NCI-H510A treated with DMSO at 0.1 percent for 48 hours (cell line): ENCODE data around the gene FAM180B.
"Not testable (repeated sequence)": the region's sequence is repeated elsewhere in the genome, so short reads cannot be mapped to it uniquely, and the experiment has no call there.

Experiments
- DNase-seq: peaks from one replicate; lab custom pipeline; 2025; lab: John Stamatoyannopoulos, UW

FAM180B gene, protein sequence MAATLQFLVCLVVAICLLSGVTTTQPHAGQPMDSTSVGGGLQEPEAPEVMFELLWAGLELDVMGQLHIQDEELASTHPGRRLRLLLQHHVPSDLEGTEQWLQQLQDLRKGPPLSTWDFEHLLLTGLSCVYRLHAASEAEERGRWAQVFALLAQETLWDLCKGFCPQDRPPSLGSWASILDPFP

DNA sequence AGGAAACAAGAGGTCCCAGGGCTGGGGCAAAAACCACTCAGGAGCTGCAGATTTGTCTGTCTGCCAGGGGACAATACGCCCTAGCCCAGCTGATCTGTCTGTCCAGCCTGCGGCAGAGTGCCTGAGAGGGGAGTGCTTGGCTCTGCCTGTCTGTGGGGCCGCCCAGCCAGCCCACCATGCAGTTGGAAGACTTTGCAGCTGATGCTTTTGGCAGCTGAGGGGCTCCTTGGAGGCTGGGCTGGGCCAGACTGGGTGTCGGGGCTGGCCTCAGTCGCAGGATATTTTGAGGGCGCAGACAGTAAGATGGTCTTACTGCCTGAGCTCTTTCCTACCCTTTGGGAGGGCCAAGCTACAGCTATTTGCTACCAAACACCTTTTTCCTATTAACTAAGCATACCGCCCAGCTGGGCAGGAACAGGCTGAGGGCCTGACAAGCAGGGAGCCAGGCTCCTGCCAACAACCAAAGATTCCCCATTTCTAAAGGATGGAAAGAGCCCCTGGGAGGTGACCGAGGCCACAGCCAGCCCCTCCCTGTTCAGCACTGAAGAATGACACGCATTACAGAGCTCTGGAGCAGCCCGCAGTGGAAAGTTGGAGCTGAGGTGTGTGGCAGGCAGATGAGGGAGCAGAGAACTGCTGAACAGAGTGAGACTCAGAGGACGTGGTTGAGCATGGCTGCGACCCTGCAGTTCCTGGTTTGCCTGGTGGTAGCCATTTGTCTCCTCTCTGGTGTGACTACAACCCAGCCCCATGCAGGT is at the start of gene FAM180B:
TSS of gene FAM180B (plus strand) at position 581 of the 758 bp plus-strand sequence. CDS start at position 672, 91 bp downstream.
- DNase-seq = no peak

DNA sequence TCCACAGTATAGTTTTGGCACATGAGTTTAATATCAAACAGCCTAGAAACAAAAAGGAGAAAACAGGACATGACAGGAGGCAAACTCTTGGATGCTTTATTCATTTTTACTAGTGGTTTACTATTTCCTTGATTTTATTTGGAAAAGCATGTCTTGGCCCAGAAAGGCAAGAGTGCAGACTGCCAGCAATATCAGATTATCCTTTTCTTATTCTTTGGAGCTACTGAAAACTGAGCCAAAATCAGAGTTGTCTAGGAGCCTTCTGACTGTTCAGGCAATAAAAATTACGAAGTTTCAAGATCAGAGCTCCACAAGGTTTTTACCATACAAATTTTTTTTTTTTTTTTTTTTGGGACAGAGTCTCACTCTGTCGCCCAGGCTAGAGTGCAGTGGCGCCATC is 49.6 kb upstream of the FAM180B start:
- DNase-seq = no peak

DNA sequence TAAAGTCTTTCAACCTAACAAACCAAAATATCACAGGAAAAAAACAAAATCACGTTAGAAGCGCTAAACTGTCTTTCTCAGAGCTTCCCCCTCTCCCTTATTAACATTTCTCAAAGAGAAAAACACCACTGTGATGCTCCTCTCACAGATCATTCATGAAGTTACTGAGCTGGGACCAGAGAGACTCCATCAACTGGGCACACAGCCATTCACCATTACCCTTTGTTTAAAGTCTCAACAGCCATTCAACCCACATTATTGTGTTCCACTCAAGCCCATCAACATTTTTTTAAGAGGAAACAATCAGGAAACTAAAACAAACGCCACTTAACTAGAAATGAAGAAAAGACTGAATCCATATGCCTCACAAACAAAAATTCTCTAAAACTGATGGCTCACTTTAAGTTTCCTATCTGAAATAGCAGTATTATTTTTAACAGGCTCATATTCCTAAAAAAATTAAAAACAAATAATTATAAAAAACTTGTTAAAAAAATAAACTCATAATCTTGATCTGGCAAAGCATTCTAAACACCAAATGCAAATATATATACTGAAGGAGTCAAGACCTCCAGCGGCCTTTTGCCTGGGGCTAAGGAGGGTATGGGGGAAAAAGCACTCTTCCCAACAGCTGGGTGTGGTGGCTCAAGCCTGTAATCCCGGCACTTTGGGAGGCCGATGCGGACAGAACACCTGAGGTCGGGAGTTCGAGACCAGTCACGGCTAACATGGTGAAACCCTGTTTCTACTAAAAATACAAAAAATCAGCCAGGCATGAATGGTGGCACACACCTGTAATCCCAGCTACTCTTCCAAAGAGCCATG is 47.5 kb upstream of the FAM180B start:
- DNase-seq = no peak

DNA sequence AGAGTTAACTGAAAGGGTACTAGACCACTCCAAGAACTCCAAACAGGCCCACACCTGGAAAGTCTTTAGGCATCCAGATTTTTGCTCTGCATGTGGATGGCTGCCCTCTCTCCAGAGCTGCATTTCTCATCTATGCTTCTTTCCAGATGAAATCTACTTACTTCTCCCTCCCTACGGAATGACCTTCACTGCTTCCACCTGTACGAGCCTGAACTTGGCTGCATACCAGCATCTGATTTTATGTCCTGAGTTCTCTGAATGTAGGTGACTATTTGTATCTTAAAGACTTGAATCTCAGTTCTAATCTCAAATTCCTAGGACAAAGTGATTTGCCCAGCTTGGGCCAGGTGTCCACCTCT is 46.8 kb upstream of the FAM180B start:
- no peak for DNase-seq

DNA sequence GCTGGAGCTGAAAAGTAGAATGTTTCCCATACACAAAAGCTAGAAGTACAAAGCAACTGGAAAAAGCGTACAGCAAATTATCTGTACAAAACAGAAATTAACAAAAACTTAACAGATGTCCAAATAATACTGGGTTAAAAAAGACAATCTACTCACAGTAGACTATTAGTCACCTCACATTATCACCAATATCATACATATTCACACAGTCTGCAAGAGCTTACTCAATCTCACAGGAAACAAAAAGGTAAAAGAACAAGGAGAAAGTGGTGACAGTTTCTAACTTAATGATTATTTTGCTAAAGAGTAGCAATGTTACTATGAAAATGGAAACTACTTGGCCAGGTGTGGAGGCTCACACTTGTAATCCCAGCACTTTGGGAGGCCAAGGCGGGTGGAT is 45.4 kb upstream of the FAM180B start:
- no peak for DNase-seq

DNA sequence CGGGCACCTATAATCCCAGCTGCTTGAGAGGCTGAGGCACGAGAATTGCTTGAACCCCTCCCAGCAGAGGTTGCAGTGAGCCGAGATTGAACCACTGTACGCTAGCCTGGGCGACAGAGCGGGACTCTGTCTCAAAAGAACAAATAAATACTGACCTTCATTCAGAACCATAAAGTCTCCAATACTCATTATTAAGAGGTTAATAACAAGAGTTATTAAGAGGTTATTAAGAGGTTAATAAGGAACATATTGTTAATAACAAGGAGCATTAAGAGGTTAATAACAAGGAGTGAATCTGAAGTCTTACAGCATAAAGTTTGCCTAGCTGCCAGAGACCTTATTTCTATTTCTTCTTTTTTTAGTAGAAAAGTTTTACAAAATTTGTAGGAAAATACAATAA is 41.2 kb upstream of the FAM180B start:
- no peak for DNase-seq

- DNase-seq = not testable (repeated sequence)
These were observed 40.2 kb upstream of the FAM180B start for GRCh38 chr11:47546274-47546673.

GRCh38 chr11:47550288-47551047 is 36.0 kb upstream of the FAM180B start:
- DNase-seq = no peak

- DNase-seq = no peak
These were observed 35.4 kb upstream of the FAM180B start for GRCh38 chr11:47551086-47551485.

- DNase-seq = no peak
These were observed 34.4 kb upstream of the FAM180B start for GRCh38 chr11:47552056-47552565.

- peak; percentile 35 for DNase-seq
These were observed 33.7 kb upstream of the FAM180B start, which contains the start of gene CELF1 for GRCh38 chr11:47552566-47553405. Gene CELF1 (minus strand): TSS chr11:47553132. CDS start chr11:47499523, 53,609 bp downstream.

GRCh38 chr11:47553406-47553743 is 33.1 kb upstream of the FAM180B start:
- no peak for DNase-seq

DNA sequence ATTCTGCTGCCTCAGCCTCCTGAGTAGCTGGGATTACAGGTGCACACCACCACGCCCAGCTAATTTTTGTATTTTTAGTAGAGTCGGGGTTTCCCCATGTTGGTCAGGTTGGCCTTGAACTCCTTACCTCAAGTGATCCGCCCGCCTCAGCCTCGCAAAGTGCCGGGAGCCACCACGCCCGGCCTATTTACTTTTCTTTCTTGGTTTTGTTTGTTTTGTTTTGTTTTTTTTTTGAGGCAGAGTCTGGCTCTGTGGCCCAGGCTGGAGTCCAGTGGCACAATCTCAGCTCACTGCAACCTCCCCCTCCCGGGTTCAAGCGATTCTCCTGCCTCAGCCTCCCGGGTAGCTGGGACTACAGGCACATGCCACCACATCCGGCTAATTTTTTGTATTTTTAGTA is 29.5 kb upstream of the FAM180B start:
- not testable (repeated sequence) for DNase-seq

GRCh38 chr11:47558695-47559094 is 27.8 kb upstream of the FAM180B start:
- no peak for DNase-seq

DNA sequence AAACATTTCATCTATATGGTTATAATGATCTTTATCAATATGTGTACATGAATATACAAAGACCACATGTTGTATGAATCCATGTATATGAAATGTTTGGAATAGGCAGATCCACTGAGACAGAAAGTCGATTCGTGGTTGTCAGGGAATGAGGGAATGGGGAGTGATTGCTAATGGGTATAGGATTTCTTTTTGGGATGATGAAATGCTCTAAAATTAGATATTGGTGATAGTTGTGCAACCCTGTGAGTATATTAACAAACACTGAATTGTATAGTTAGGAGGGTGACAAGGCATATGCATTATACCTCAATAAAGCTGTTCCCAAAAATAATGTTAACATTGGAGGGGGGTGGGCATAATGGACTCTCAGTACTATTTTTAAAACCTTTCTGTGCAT is 26.1 kb upstream of the FAM180B start:
- no peak for DNase-seq

GRCh38 chr11:47562393-47562792 is 24.1 kb upstream of the FAM180B start:
- not testable (repeated sequence) for DNase-seq

DNA sequence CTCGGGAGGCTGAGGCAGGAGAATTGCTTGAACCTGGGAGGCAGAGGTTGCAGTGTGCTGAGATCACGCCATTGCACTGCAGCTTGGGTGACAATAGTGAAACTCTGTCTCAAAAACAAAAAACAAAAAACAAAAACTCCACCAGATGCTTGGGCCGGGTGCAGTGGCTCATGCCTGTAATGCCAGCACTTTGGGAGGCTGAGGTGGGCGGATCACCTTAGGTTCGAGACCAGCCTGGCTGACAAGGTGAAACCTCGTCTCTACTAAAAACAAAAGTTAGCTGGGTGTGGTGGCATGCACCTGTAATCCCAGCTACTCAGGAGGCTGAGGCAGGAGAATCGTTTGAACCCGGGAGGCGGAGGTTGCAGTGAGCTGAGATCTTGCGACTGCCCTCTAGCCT is 22.1 kb upstream of the FAM180B start:
- not testable (repeated sequence) for DNase-seq

DNA sequence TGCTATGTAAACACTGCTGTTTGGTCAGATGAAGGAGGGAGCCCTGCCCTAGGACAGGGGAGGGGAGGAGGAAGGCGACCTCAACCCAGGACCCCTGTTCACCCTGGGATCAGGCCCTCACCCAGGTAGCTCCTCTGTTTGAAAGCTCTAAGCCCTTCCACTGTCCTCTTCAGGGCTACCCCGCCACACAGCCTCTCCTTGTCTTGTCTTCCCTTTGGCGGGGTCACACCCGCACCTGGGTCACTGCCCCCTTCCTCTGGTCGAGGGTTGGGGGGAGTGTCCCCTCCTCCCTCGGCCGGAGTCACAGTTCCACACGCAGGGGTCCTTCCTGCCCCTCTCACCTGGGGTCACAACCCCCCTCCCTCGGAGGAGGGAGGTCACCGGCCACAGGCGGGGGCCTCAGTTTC is 21.5 kb upstream of the FAM180B start:
- DNase-seq = no peak

GRCh38 chr11:47565340-47566148 is 20.9 kb upstream of the FAM180B start, which contains the start of gene PTPMT1:
Gene PTPMT1 (plus strand): TSS chr11:47565599. CDS start chr11:47565623, 24 bp downstream.
- no peak for DNase-seq

GRCh38 chr11:47566149-47566698 is 20.3 kb upstream of the FAM180B start:
- no peak for DNase-seq
